HepG2 (cell line): Measurements from ENCODE around the gene RAD54L. TPM values are rescaled to one million over a fixed set of nuclear protein-coding genes. Genes with fewer than 3 reads are reported as not detected.
"Not testable (repeated sequence)": the region's sequence is repeated elsewhere in the genome, so short reads cannot be mapped to it uniquely, and the experiment has no call there.

ENCODE experiments used
- ATAC-seq: fragments of 200-7000 bp; cut with Tn5 transposase; 3 replicates; pipeline ENCODE4 v1.9.1; 2020; ENCODE audit warnings: mild to moderate bottlenecking, moderate library complexity
- BruUV-seq: library from RNA; stranded (reverse); fragments of 400-500 nt; replicated peaks from 2 replicates; lab custom pipeline; 2021; lab: Mats Ljungman, UMichigan
- CTCF ChIA-PET: fragments of 300-600 bp; formaldehyde crosslinking; extraction: SDS; loops from one replicate; lab custom pipeline; 2021; ENCODE audit warnings: low total read pairs, inconsistent platforms, low intra/inter-chr PET ratio; lab: Yijun Ruan, JAX
- POLR2A ChIA-PET: fragments of 350-600 bp; sonication (Branson Sonifier 250); formaldehyde crosslinking; loops from one replicate; lab custom pipeline; 2020; ENCODE audit warnings: antibody characterized with exemption, inconsistent platforms; lab: Yijun Ruan, JAX
- DNase-seq: peaks from one replicate; pipeline ENCODE4 v3.0.0-alpha.2; 2015; ENCODE audit warnings: low spot score
- FAIRE-seq: peaks from 3 replicates; lab custom pipeline; 2011; peaks lifted over from hg19 to GRCh38; lab: Jason Lieb, UNC
- H2AFZ ChIP-seq: one replicate; pipeline ENCODE4 v1.6.1; 2011; ENCODE audit warnings: low read length, inconsistent platforms
- H3K27ac ChIP-seq: fragments of 300-600 bp; 3 replicates; pipeline ENCODE4 v1.8.0; 2011; ENCODE audit warnings: mixed run types, mild to moderate bottlenecking, mixed read lengths, low read length, inconsistent platforms; ENCODE audit not compliant: insufficient read depth; ENCODE audit errors: extremely low read length
- H3K27me3 ChIP-seq, 2 experiments: fragments of 200-600 bp in 1 of 2; 2 replicates in 1 of 2; 3 replicates in 1 of 2; pipeline versions ENCODE4 v1.6.0 to v1.8.0; 2011; ENCODE audit warnings: low read length in 2 of 2, mild to moderate bottlenecking in 2 of 2, moderate library complexity in 2 of 2, inconsistent platforms in 1 of 2; ENCODE audit not compliant: insufficient read depth in 2 of 2, control insufficient read depth in 1 of 2
- H3K36me3 ChIP-seq, 2 experiments: fragments of 200-600 bp in 1 of 2; replicated peaks in 1 of 2; 2 replicates in 1 of 2; 3 replicates in 1 of 2; pipeline versions ENCODE4 v1.5.1 to v1.8.0; 2011; ENCODE audit warnings: low read length in 2 of 2, inconsistent platforms in 1 of 2; ENCODE audit not compliant: insufficient read depth in 2 of 2, control insufficient read depth in 1 of 2
- H3K4me1 ChIP-seq: 2 replicates; pipeline ENCODE4 v1.5.1; 2012; ENCODE audit warnings: low read length, inconsistent platforms; ENCODE audit not compliant: insufficient read depth
- H3K4me2 ChIP-seq: 2 replicates; pipeline ENCODE4 v1.6.0; 2011; ENCODE audit warnings: low read depth, low read length, inconsistent platforms
- H3K4me3 ChIP-seq, 3 experiments: fragments of 200-600 bp in 1 of 3; sonication (generic), shearing (Covaris generic) in 1 of 3; replicated peaks in 1 of 3; 2 replicates each; pipeline ENCODE4 v1.5.1; 2011 to 2016; ENCODE audit warnings: low read length in 3 of 3, inconsistent platforms in 2 of 3, low read depth in 2 of 3, mild to moderate bottlenecking in 2 of 3, control low read depth in 1 of 3, mixed read lengths in 1 of 3; ENCODE audit not compliant: insufficient read depth in 1 of 3
- H3K79me2 ChIP-seq: one replicate; pipeline ENCODE4 v1.6.1; 2011; ENCODE audit warnings: low read length, inconsistent platforms; ENCODE audit not compliant: insufficient read depth
- H3K9ac ChIP-seq: 2 replicates; pipeline ENCODE4 v1.6.0; 2011; ENCODE audit warnings: mild to moderate bottlenecking, low read depth, low read length, inconsistent platforms; ENCODE audit not compliant: insufficient read depth
- H3K9me3 ChIP-seq: 2 replicates; pipeline ENCODE4 v1.5.1; 2012; ENCODE audit warnings: mild to moderate bottlenecking, low read length
- H4K20me1 ChIP-seq: 2 replicates; pipeline ENCODE4 v1.6.0; 2011; ENCODE audit warnings: inconsistent platforms, mild to moderate bottlenecking, low read length, moderate library complexity; ENCODE audit not compliant: insufficient read depth
- AGO2 ChIP-seq: fragments of 200-400 bp; formaldehyde crosslinking; optimal IDR thresholded peaks from 2 replicates; pipeline ENCODE3; 2017; ENCODE audit warnings: mild to moderate bottlenecking, low read depth, low read length, moderate library complexity
- BRCA1 ChIP-seq: sonication (generic); formaldehyde crosslinking; IDR thresholded peaks from 2 replicates; pipeline ENCODE4 v1.4.0; 2020; ENCODE audit warnings: missing genetic modification reagents
- CEBPB ChIP-seq: IDR thresholded peaks from 2 replicates; pipeline ENCODE4 v1.6.1; 2011; ENCODE audit warnings: low read depth, low read length, improper control_type of control experiment, borderline replicate concordance
- FLYWCH1 ChIP-seq: sonication (generic); formaldehyde crosslinking; IDR thresholded peaks from 2 replicates; pipeline ENCODE4 v1.8.1; 2023; ENCODE audit warnings: mild to moderate bottlenecking, missing genetic modification reagents
- KAT2B ChIP-seq: fragments of 150-350 bp; IDR thresholded peaks from 2 replicates; pipeline ENCODE4 v1.6.1; 2014; ENCODE audit warnings: low read depth, low read length, borderline replicate concordance
- POLR2AphosphoS5 ChIP-seq: IDR thresholded peaks from 2 replicates; pipeline ENCODE4 v1.6.1; 2012; ENCODE audit warnings: low read depth, low read length
- RBFOX2 ChIP-seq: fragments of 200-400 bp; formaldehyde crosslinking; IDR thresholded peaks from 2 replicates; pipeline ENCODE4 v1.6.1; 2017; ENCODE audit warnings: low read depth, mild to moderate bottlenecking, low read length
- SAFB2 ChIP-seq: sonication (generic); formaldehyde crosslinking; IDR thresholded peaks from 2 replicates; pipeline ENCODE4 v1.5.1; 2020; ENCODE audit warnings: missing genetic modification reagents, low read depth, mild to moderate bottlenecking, borderline replicate concordance
- SMAD3 ChIP-seq: sonication (generic); formaldehyde crosslinking; IDR thresholded peaks from 2 replicates; pipeline ENCODE4 v1.4.0; 2020; ENCODE audit warnings: missing genetic modification reagents
- TFAP4 ChIP-seq: sonication (generic); IDR thresholded peaks from 2 replicates; pipeline ENCODE4 v1.6.1; 2016; ENCODE audit warnings: low read depth, borderline replicate concordance
- ZBTB2 ChIP-seq: sonication (generic); formaldehyde crosslinking; IDR thresholded peaks from 2 replicates; pipeline ENCODE4 v1.8.0; 2022; ENCODE audit warnings: low read depth, missing genetic modification reagents
- ZNF292 ChIP-seq: sonication (generic); formaldehyde crosslinking; IDR thresholded peaks from 2 replicates; pipeline ENCODE4 v1.8.1; 2022; ENCODE audit warnings: mild to moderate bottlenecking, low read depth, missing genetic modification reagents, borderline replicate concordance
- ZNF639 ChIP-seq: conservative IDR thresholded peaks from 2 replicates; pipeline ENCODE4 v1.6.1; 2018; ENCODE audit warnings: missing genetic modification reagents
- ZSCAN30 ChIP-seq: sonication (generic); formaldehyde crosslinking; IDR thresholded peaks from 2 replicates; pipeline ENCODE4 v1.5.0; 2020; ENCODE audit warnings: mild to moderate bottlenecking, missing genetic modification reagents
- WGBS: methylation state at CpG from one replicate; pipeline ENCODE4 v1.1.6; 2017; ENCODE audit warnings: low lambda C conversion rate; 5-methylcytosine and 5-hydroxymethylcytosine counted together
- in situ Hi-C: cut with HindIII; loops from 2 replicates; pipeline ENCODE4 v1.10.0; 2017; ENCODE audit warnings: low pct_unique_long_range_greater_than_20kb; ENCODE audit not compliant: extremely low pct_ligation_motif_present
- intact Hi-C: fragments of 100-400 bp; cut with micrococcal nuclease; formaldehyde crosslinking; loops from one replicate; pipeline ENCODE4 v1.10.0; 2022; ENCODE audit not compliant: unreplicated experiment
- polyA plus RNA-seq, 8 experiments: library from polyadenylated mRNA; depleted of rRNA in 3 of 8; stranded (reverse) in 7 of 8; unstranded in 1 of 8; fragments of >200 nt; fragmentation: Illumina TruSeq in 4 of 8; extraction: Trizol in 4 of 8; gene quantifications; 2 replicates each; pipeline versions ENCODE4 v1.2.1 to v1.2.3, GENCODE V29; 2011 to 2016; ENCODE audit warnings: low read depth in 4 of 8, missing spikeins in 1 of 8, mixed read lengths in 1 of 8; ENCODE audit not compliant: insufficient read depth in 1 of 8
- total RNA-seq, 5 experiments: library from RNA; depleted of rRNA; stranded (reverse); fragments of >200 nt; fragmentation: Illumina TruSeq; extraction: Trizol; gene quantifications; 2 replicates each; pipeline ENCODE4 v1.2.3, GENCODE V29; 2016; ENCODE audit warnings: low read depth in 1 of 5

RAD54L gene
- total and polyA plus RNA-seq, 2 of the 13 experiments (the other 11 are each of a cell fraction or from before 2014, with no cell fraction given), result 10.2 to 30.0 TPM

GRCh38 chr1:46315669-46316403 is 68.3 kb downstream of the RAD54L start (continued):
- TF ChIP-seq ZNF639 (CRISPR knock-in tag) (no peak), SMAD3 (CRISPR knock-in tag) (no peak), CEBPB (no peak), KAT2B (no peak), TFAP4 (no peak), BRCA1 (CRISPR knock-in tag) (no peak), ZNF292 (no peak), ZBTB2 (CRISPR knock-in tag) (no peak), ZSCAN30 (CRISPR knock-in tag) (no peak)

DNA sequence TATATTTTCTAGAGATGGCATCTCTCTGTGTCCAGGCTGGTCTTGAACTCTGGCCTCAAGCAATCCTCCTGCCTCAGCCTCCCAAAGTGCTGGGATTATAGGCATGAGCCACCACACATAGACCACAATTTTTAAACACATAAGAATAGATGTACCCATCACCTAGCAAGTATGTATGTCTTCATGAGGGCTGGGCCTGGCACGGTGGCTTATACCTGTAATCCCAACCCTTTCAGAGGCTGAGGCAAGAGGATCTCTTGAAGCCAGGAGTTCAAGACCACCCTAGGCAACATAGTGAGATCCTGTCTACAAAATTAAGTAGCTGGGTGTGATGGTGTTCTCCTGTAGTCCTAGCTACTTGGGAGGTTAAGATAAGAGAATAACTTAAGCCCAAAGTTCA is 69.8 kb downstream of the RAD54L start:
- Histone ChIP-seq H2AFZ (no peak overlapping the region), H3K4me1 (no peaks in the 10 kb centered on the region), H3K36me3 (peaks cover 6 to 22% of the 10 kb centered on the region in 2 experiments; a peak in 4 of 5 replicates), H3K79me2 (no peaks in the 10 kb centered on the region), H3K9me3 (no peaks in the 10 kb centered on the region), H4K20me1 (no peaks in the 10 kb centered on the region), H3K9ac (no peak overlapping the region), H3K4me2 (no peak overlapping the region), H3K27ac (no peak overlapping the region), H3K4me3 (no peak overlapping the region), H3K27me3 (no peaks in the 10 kb centered on the region)
- intact Hi-C loops, result no loop called here
- BruUV-seq, result no TSS peak
- FAIRE-seq, result no peak
- POLR2A ChIA-PET, result interaction anchor here (1.1 kb wide), 1 partner anchor 23 kb away, joined by 3 read pairs; no protein-coding TSS in a partner anchor
- ATAC-seq, result no peak
- TF ChIP-seq AGO2, result peak; percentile 43
- TF ChIP-seq RBFOX2, result 0 out of 2 replicates have a peak, but pooled peaks have one; percentile 15
- TF ChIP-seq POLR2AphosphoS5, result peak; percentile 19; the same call in 1 of the 2 replicates
- TF ChIP-seq FLYWCH1 (CRISPR knock-in tag), result no peak
- no peak for TF ChIP-seq SAFB2 (CRISPR knock-in tag)
- CTCF ChIA-PET, result no interaction called here
- in situ Hi-C loops, result no loop called here
- no peak for DNase-seq
- no CpG with 5 or more reads among the region's 1 CpG for WGBS

- CTCF ChIA-PET, POLR2A ChIA-PET: not testable (repeated sequence)
Measured at GRCh38 chr1:46319301-46319700, 71.7 kb downstream of the RAD54L start.

More at GRCh38 chr1:46319301-46319700, 71.7 kb downstream of the RAD54L start:
- in situ Hi-C loops, FAIRE-seq, H3K27me3 ChIP-seq, H3K79me2 ChIP-seq, H3K9ac ChIP-seq, H3K27ac ChIP-seq, DNase-seq, H2AFZ ChIP-seq, H4K20me1 ChIP-seq, H3K4me1 ChIP-seq, H3K4me2 ChIP-seq, intact Hi-C loops, H3K9me3 ChIP-seq, BruUV-seq, H3K4me3 ChIP-seq: not testable (repeated sequence)
- 93% methylated on average over 6 of the region's 6 CpGs for WGBS
- H3K36me3 ChIP-seq, result peaks cover 4 to 11% of the 10 kb centered on the region in 2 experiments; a peak in 4 of 5 replicates
- 0 out of 3 replicates have a peak, but pooled peaks have one; percentile 26 for ATAC-seq
